Measurements from ENCODE around the gene SLC2A9. TPM values are rescaled to one million over a fixed set of nuclear protein-coding genes. Genes with fewer than 3 reads are reported as not detected.
A peak's percentile ranks its signal among the peaks of the same experiment; 100 is the strongest.

The SLC2A9 gene
- total RNA-seq, 1 experiment from 2014 or later, result 33.3 TPM

DNA sequence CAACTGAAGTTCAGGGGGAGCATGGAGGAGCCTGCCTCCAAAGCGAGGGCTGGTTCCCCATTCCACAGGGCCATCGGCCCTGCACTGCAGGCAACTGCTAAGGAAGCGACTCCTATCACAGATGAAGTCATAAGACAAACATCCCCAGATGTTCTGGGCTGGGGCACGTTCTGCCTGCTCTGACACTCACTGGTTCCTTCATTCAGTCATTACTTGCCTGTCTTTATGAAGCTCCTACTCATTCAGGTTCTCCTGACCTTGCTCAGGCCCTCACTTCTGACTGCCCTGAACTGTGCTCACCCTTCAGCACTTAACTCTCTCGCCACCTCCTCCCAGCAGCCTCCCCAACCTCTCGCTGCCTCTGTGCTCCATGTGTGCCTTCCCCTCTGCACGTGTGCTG lies 2.5 kb upstream of the SLC2A9 start:
- BruUV-seq (replicated peaks), result no TSS peak
- intact Hi-C loops (cut with micrococcal nuclease), result no loop called here
- Mint-ChIP-seq H3K27me3 (ENCODE audit: insufficient read depth, unreplicated experiment) (no peaks in the 10 kb centered on the region), H3K4me3 (ENCODE audit: unreplicated experiment) (no peak overlapping the region), H3K9me3 (ENCODE audit: unreplicated experiment) (no peaks in the 10 kb centered on the region), H3K27ac (ENCODE audit: low read depth, unreplicated experiment) (no peak overlapping the region), H3K4me1 (ENCODE audit: insufficient read depth, unreplicated experiment) (peaks cover 46% of the 10 kb centered on the region), H3K36me3 (ENCODE audit: insufficient read depth, unreplicated experiment) (no peaks in the 10 kb centered on the region)
- DNase-seq (ENCODE audit: unreplicated experiment), result no peak
- TF ChIP-seq, protein P1, sequence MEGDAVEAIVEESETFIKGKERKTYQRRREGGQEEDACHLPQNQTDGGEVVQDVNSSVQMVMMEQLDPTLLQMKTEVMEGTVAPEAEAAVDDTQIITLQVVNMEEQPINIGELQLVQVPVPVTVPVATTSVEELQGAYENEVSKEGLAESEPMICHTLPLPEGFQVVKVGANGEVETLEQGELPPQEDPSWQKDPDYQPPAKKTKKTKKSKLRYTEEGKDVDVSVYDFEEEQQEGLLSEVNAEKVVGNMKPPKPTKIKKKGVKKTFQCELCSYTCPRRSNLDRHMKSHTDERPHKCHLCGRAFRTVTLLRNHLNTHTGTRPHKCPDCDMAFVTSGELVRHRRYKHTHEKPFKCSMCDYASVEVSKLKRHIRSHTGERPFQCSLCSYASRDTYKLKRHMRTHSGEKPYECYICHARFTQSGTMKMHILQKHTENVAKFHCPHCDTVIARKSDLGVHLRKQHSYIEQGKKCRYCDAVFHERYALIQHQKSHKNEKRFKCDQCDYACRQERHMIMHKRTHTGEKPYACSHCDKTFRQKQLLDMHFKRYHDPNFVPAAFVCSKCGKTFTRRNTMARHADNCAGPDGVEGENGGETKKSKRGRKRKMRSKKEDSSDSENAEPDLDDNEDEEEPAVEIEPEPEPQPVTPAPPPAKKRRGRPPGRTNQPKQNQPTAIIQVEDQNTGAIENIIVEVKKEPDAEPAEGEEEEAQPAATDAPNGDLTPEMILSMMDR (IDR thresholded peaks at IDR 0.05; ENCODE audit: unreplicated experiment), result no peak
- ChIA-PET CTCF (interaction anchor here (3.2 to 3.8 kb wide), 2 partner anchors 10 to 40 kb away, joined by 15 to 27 read pairs; no protein-coding TSS in a partner anchor), POLR2A (interaction anchor here (0.6 to 1.9 kb wide), 2 partner anchors 9 to 241 kb away, joined by 4 to 7 read pairs; no protein-coding TSS in a partner anchor)

DNA sequence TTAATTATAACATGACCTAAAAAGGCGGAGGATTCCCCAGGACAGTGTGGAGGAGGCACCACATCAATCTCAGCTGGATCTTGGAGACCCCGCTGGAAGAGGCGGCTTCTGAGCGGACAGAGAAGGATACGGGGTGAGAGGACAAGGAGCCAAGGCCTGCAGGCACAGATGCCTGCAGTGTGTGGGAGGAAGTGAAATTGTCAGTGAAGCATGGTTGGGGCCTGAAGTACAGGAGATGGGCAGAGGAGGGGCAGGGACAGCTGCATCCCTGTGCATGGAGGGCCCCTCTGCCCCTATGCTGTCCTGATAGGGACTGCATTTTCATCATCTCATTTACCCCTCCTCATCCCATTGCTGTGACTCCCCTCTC lies 1.7 kb upstream of the SLC2A9 start:
- H3K36me3 Mint-ChIP-seq (ENCODE audit: insufficient read depth, unreplicated experiment), result no peaks in the 10 kb centered on the region
- ChIA-PET CTCF (interaction anchor here (0.6 to 3.8 kb wide), 6 partner anchors 9 to 263 kb away, joined by 3 to 27 read pairs (median 4); no protein-coding TSS in a partner anchor), POLR2A (interaction anchor here (0.5 to 1.9 kb wide), 2 partner anchors 10 to 73 kb away, joined by 3 to 7 read pairs; no protein-coding TSS in a partner anchor)

DNA sequence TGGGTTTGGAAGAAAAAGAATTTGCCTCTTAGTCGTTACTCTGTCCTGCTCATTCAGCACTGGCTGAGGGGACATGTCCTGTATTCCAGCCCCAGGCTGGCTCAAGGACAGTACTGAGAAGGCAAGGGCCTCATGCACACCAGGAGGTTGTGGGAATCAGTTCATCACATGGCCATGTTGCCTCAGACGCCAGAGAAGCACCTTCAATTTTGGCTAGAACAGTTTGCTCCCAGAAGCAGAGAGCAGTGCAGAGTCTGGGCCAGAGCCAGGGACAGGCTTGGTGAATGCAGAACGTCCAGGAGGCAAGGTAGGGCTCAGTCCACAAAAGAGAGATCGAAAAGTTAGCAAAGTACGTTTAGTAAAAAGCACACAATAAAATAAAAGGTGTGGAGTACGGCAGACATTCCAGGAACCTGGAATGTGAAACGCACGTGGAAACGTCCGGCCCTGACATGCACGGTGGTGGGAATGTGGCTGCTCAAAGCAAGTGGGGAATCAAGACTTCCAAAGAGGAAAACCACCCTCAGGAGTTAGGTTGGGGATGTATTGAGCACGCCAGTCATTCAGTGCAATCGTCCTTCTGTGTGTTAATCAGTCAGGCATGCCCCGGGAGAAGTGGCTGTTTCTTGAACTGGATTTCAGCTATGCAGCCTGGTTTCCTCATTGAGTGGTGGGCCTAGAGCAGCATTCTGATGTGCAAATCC lies 1.2 kb upstream of the SLC2A9 start:
- Mint-ChIP-seq H3K36me3 (ENCODE audit: insufficient read depth, unreplicated experiment) (no peaks in the 10 kb centered on the region), H3K27me3 (ENCODE audit: insufficient read depth, unreplicated experiment) (no peaks in the 10 kb centered on the region), H3K27ac (ENCODE audit: low read depth, unreplicated experiment) (peak overlapping the region; percentile 97), H3K4me3 (ENCODE audit: unreplicated experiment) (peak overlapping the region; percentile 80), H3K4me1 (ENCODE audit: insufficient read depth, unreplicated experiment) (peaks cover 51% of the 10 kb centered on the region), H3K9me3 (ENCODE audit: unreplicated experiment) (no peaks in the 10 kb centered on the region)
- CTCF ChIA-PET, result interaction anchor here (0.6 to 3.8 kb wide), 7 partner anchors 8 to 262 kb away, joined by 3 to 27 read pairs (median 3); no protein-coding TSS in a partner anchor
- POLR2A ChIA-PET, result interaction anchor here (0.5 to 4.4 kb wide), 7 partner anchors 9 to 74 kb away, joined by 3 to 31 read pairs (median 4); no protein-coding TSS in a partner anchor
- no TSS peak for BruUV-seq (replicated peaks)
- DNase-seq (ENCODE audit: unreplicated experiment), result peak; percentile 24
- intact Hi-C loops (cut with micrococcal nuclease), result no loop called here
- TF ChIP-seq, protein P1 (IDR thresholded peaks at IDR 0.05; ENCODE audit: unreplicated experiment), result no peak

More for the DNA sequence above, 1.7 kb upstream of the SLC2A9 start:
- BruUV-seq (replicated peaks), result no TSS peak
- Mint-ChIP-seq H3K27me3 (ENCODE audit: insufficient read depth, unreplicated experiment) (no peaks in the 10 kb centered on the region), H3K4me1 (ENCODE audit: insufficient read depth, unreplicated experiment) (peaks cover 51% of the 10 kb centered on the region), H3K27ac (ENCODE audit: low read depth, unreplicated experiment) (no peak overlapping the region), H3K9me3 (ENCODE audit: unreplicated experiment) (no peaks in the 10 kb centered on the region), H3K4me3 (ENCODE audit: unreplicated experiment) (peak overlapping the region; percentile 24)
- intact Hi-C loops (cut with micrococcal nuclease), result no loop called here
- TF ChIP-seq, protein P1 (IDR thresholded peaks at IDR 0.05; ENCODE audit: unreplicated experiment), result no peak
- no peak for DNase-seq (ENCODE audit: unreplicated experiment)

DNA sequence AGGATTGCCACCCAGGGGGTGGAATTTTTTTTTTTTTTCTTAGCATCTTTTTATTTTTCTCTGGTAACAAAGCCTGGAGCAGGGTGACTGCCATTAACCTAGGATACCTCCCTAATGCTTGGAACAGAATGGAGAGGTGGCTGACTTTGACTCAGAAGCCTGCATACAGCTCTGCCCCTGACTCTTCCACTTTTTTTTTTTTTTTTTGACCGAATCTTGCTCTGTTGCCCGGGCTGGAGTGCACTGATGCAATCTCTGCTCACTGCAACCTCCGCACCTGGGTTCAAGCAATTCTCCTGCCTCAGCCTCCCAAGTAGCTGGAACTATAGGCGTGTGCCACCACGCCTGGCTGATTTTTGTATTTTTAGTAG lies 341 bp upstream of the SLC2A9 start:
- POLR2A ChIA-PET, result interaction anchor here (0.6 to 4.4 kb wide), 8 partner anchors 10 to 95 kb away, joined by 3 to 31 read pairs (median 6); partner anchors contain the start of gene WDR1
- Mint-ChIP-seq H3K4me1 (ENCODE audit: insufficient read depth, unreplicated experiment) (peaks cover 51% of the 10 kb centered on the region), H3K27ac (ENCODE audit: low read depth, unreplicated experiment) (peak overlapping the region; percentile 97), H3K9me3 (ENCODE audit: unreplicated experiment) (no peaks in the 10 kb centered on the region), H3K4me3 (ENCODE audit: unreplicated experiment) (peak overlapping the region; percentile 80), H3K36me3 (ENCODE audit: insufficient read depth, unreplicated experiment) (peaks cover 5% of the 10 kb centered on the region), H3K27me3 (ENCODE audit: insufficient read depth, unreplicated experiment) (no peaks in the 10 kb centered on the region)
- CTCF ChIA-PET, result interaction anchor here (0.6 to 2.3 kb wide), 9 partner anchors 8 to 254 kb away, joined by 3 to 15 read pairs (median 4); no protein-coding TSS in a partner anchor
- DNase-seq (ENCODE audit: unreplicated experiment), result no peak
- TF ChIP-seq, protein P1 (IDR thresholded peaks at IDR 0.05; ENCODE audit: unreplicated experiment), result no peak
- intact Hi-C loops (cut with micrococcal nuclease), result no loop called here
- BruUV-seq (replicated peaks), result no TSS peak

Measured in MCF 10A (cell line).